Measurements from ENCODE around the gene NHLRC3. TPM values are rescaled to one million over a fixed set of nuclear protein-coding genes. Genes with fewer than 3 reads are reported as not detected.
"Not testable (repeated sequence)": the region's sequence is repeated elsewhere in the genome, so short reads cannot be mapped to it uniquely, and the experiment has no call there.

The NHLRC3 gene
- 24.2 and 26.1 TPM in 2 replicates for total RNA-seq (2014; rRNA removed; shearing (Covaris generic))
- polyA plus RNA-seq (2015; cell fraction: cytosol; rRNA removed) = 14.7 and 15.4 TPM in 2 replicates
- polyA plus RNA-seq (2015; cell fraction: nucleus; rRNA removed) = 88.9 and 104 TPM in 2 replicates

- in situ Hi-C loops (cut with HindIII; ENCODE audit: low pct_unique_long_range_greater_than_20kb, low sequenced_read_pairs) = no loop called here
- peak; percentile 91 for DNase-seq (ENCODE audit: low read depth, low spot score)
Observed at GRCh38 chr13:39037880-39038568, at the start of gene NHLRC3, which contains the start of gene PROSER1. TSS of gene NHLRC3 (plus strand) at chr13:39038456. CDS start at chr13:39038640, 184 bp downstream. TSS of gene PROSER1 (minus strand) at chr13:39038089. CDS start at chr13:39037242, 847 bp downstream.

GRCh38 chr13:38990693-38991092 lies 47.6 kb upstream of the NHLRC3 start, which contains the start of gene STOML3:
TSS of gene STOML3 (minus strand) at chr13:38990831. CDS start at chr13:38990721, 110 bp downstream.
- in situ Hi-C loops (cut with HindIII; ENCODE audit: low pct_unique_long_range_greater_than_20kb, low sequenced_read_pairs) = no loop called here
- DNase-seq (ENCODE audit: low read depth, low spot score) = peak; percentile 74

- in situ Hi-C loops (cut with HindIII; ENCODE audit: low pct_unique_long_range_greater_than_20kb, low sequenced_read_pairs) = no loop called here
- no peak for DNase-seq (ENCODE audit: low read depth, low spot score)
Observed at GRCh38 chr13:38993381-38993780, 44.9 kb upstream of the NHLRC3 start.

GRCh38 chr13:38998739-38999138 lies 39.5 kb upstream of the NHLRC3 start:
- no peak for DNase-seq (ENCODE audit: low read depth, low spot score)
- in situ Hi-C loops (cut with HindIII; ENCODE audit: low pct_unique_long_range_greater_than_20kb, low sequenced_read_pairs) = no loop called here

GRCh38 chr13:39006371-39007111 lies 31.7 kb upstream of the NHLRC3 start:
- DNase-seq (ENCODE audit: low read depth, low spot score); in situ Hi-C loops (cut with HindIII; ENCODE audit: low pct_unique_long_range_greater_than_20kb, low sequenced_read_pairs): not testable (repeated sequence)

GRCh38 chr13:39012608-39013007 lies 25.6 kb upstream of the NHLRC3 start:
- in situ Hi-C loops (cut with HindIII; ENCODE audit: low pct_unique_long_range_greater_than_20kb, low sequenced_read_pairs) = no loop called here
- DNase-seq (ENCODE audit: low read depth, low spot score) = no peak

GRCh38 chr13:39013462-39013861 lies 24.8 kb upstream of the NHLRC3 start:
- in situ Hi-C loops (cut with HindIII; ENCODE audit: low pct_unique_long_range_greater_than_20kb, low sequenced_read_pairs) = no loop called here
- DNase-seq (ENCODE audit: low read depth, low spot score) = no peak

- no peak for DNase-seq (ENCODE audit: low read depth, low spot score)
- in situ Hi-C loops (cut with HindIII; ENCODE audit: low pct_unique_long_range_greater_than_20kb, low sequenced_read_pairs) = no loop called here
Observed at GRCh38 chr13:39016087-39016486, 22.2 kb upstream of the NHLRC3 start.

GRCh38 chr13:39016787-39017186 lies 21.5 kb upstream of the NHLRC3 start:
- in situ Hi-C loops (cut with HindIII; ENCODE audit: low pct_unique_long_range_greater_than_20kb, low sequenced_read_pairs) = no loop called here
- peak; percentile 60 for DNase-seq (ENCODE audit: low read depth, low spot score)

GRCh38 chr13:39020853-39021462 lies 17.3 kb upstream of the NHLRC3 start:
- DNase-seq (ENCODE audit: low read depth, low spot score) = no peak
- in situ Hi-C loops (cut with HindIII; ENCODE audit: low pct_unique_long_range_greater_than_20kb, low sequenced_read_pairs) = no loop called here

- no peak for DNase-seq (ENCODE audit: low read depth, low spot score)
- in situ Hi-C loops (cut with HindIII; ENCODE audit: low pct_unique_long_range_greater_than_20kb, low sequenced_read_pairs) = no loop called here
Observed at GRCh38 chr13:39023316-39023715, 14.9 kb upstream of the NHLRC3 start.

- in situ Hi-C loops (cut with HindIII; ENCODE audit: low pct_unique_long_range_greater_than_20kb, low sequenced_read_pairs) = no loop called here
- DNase-seq (ENCODE audit: low read depth, low spot score) = no peak
Observed at GRCh38 chr13:39023761-39024160, 14.5 kb upstream of the NHLRC3 start.

- in situ Hi-C loops (cut with HindIII; ENCODE audit: low pct_unique_long_range_greater_than_20kb, low sequenced_read_pairs) = no loop called here
Observed at GRCh38 chr13:39025433-39025839, 12.8 kb upstream of the NHLRC3 start.

GRCh38 chr13:39032150-39032549 lies 6.1 kb upstream of the NHLRC3 start:
- in situ Hi-C loops (cut with HindIII; ENCODE audit: low pct_unique_long_range_greater_than_20kb, low sequenced_read_pairs) = no loop called here

More at GRCh38 chr13:39025433-39025839, 12.8 kb upstream of the NHLRC3 start:
- DNase-seq (ENCODE audit: low read depth, low spot score) = peak; percentile 21

GRCh38 chr13:39034085-39034484 lies 4.2 kb upstream of the NHLRC3 start:
- in situ Hi-C loops (cut with HindIII; ENCODE audit: low pct_unique_long_range_greater_than_20kb, low sequenced_read_pairs) = no loop called here
- no peak for DNase-seq (ENCODE audit: low read depth, low spot score)

More at GRCh38 chr13:39032150-39032549, 6.1 kb upstream of the NHLRC3 start:
- no peak for DNase-seq (ENCODE audit: low read depth, low spot score)

GRCh38 chr13:39035204-39035603 lies 3.1 kb upstream of the NHLRC3 start:
- in situ Hi-C loops (cut with HindIII; ENCODE audit: low pct_unique_long_range_greater_than_20kb, low sequenced_read_pairs) = no loop called here
- DNase-seq (ENCODE audit: low read depth, low spot score) = no peak

GRCh38 chr13:39035799-39036198 lies 2.5 kb upstream of the NHLRC3 start:
- in situ Hi-C loops (cut with HindIII; ENCODE audit: low pct_unique_long_range_greater_than_20kb, low sequenced_read_pairs) = no loop called here
- no peak for DNase-seq (ENCODE audit: low read depth, low spot score)

- peak; percentile 17 for DNase-seq (ENCODE audit: low read depth, low spot score)
- in situ Hi-C loops (cut with HindIII; ENCODE audit: low pct_unique_long_range_greater_than_20kb, low sequenced_read_pairs) = no loop called here
Observed at GRCh38 chr13:39036212-39036611, 2.0 kb upstream of the NHLRC3 start.

All from SK-MEL-5 (cell line).